MCF 10A (cell line): ENCODE results near the gene EFNA1. TPM values are rescaled to one million over a fixed set of nuclear protein-coding genes. Genes with fewer than 3 reads are reported as not detected.

Source experiments
- BruUV-seq: library from RNA; stranded (reverse); fragments of 400-500 nt; replicated peaks from 2 replicates; lab custom pipeline; 2021; lab: Mats Ljungman, UMichigan
- CTCF ChIA-PET: fragments of 300-600 bp; sonication (Branson Sonifier 250); formaldehyde crosslinking; extraction: SDS; loops from one replicate; lab custom pipeline; 2021; ENCODE audit warnings: antibody characterized with exemption, inconsistent platforms; lab: Yijun Ruan, JAX
- POLR2A ChIA-PET: fragments of 300-600, 350-650 bp; sonication (Branson Sonifier 250); formaldehyde crosslinking; extraction: SDS; loops from one replicate; lab custom pipeline; 2020; ENCODE audit warnings: antibody characterized with exemption, inconsistent platforms; lab: Yijun Ruan, JAX
- DNase-seq: peaks from one replicate; pipeline ENCODE4 v3.0.0-alpha.2; 2018; ENCODE audit not compliant: unreplicated experiment
- H3K27ac Mint-ChIP-seq: one replicate; pipeline ENCODE4 v1.8.0; 2022; ENCODE audit warnings: mild to moderate bottlenecking, low read depth, mixed read lengths; ENCODE audit not compliant: unreplicated experiment
- H3K27me3 Mint-ChIP-seq: one replicate; pipeline ENCODE4 v1.8.0; 2022; ENCODE audit warnings: mixed read lengths; ENCODE audit not compliant: insufficient read depth, unreplicated experiment
- H3K36me3 Mint-ChIP-seq: one replicate; pipeline ENCODE4 v1.8.0; 2022; ENCODE audit warnings: mild to moderate bottlenecking, moderate library complexity, mixed read lengths; ENCODE audit not compliant: insufficient read depth, unreplicated experiment
- H3K4me1 Mint-ChIP-seq: one replicate; pipeline ENCODE4 v1.8.0; 2022; ENCODE audit warnings: mixed read lengths; ENCODE audit not compliant: insufficient read depth, unreplicated experiment
- H3K4me3 Mint-ChIP-seq: one replicate; pipeline ENCODE4 v1.8.0; 2022; ENCODE audit warnings: mild to moderate bottlenecking, moderate library complexity, mixed read lengths; ENCODE audit not compliant: unreplicated experiment
- H3K9me3 Mint-ChIP-seq: one replicate; pipeline ENCODE4 v1.8.0; 2022; ENCODE audit warnings: mixed read lengths; ENCODE audit not compliant: unreplicated experiment
- intact Hi-C: fragments of 100-400 bp; cut with micrococcal nuclease; formaldehyde crosslinking; loops from 2 replicates; pipeline ENCODE4 v1.14.1; 2022
- total RNA-seq: library from RNA; stranded (reverse); gene quantifications from 2 replicates; pipeline ENCODE4 v1.2.3, GENCODE V29; 2022
- TF ChIP-seq, protein P1 (sequence below): fragments of 200-600 bp; IDR thresholded peaks from one replicate; pipeline ENCODE4 v1.8.0; 2022; ENCODE audit warnings: antibody characterized with exemption, mild to moderate bottlenecking; ENCODE audit not compliant: unreplicated experiment

The EFNA1 gene
- total RNA-seq, 1 experiment from 2014 or later, result 38.9 TPM

DNA sequence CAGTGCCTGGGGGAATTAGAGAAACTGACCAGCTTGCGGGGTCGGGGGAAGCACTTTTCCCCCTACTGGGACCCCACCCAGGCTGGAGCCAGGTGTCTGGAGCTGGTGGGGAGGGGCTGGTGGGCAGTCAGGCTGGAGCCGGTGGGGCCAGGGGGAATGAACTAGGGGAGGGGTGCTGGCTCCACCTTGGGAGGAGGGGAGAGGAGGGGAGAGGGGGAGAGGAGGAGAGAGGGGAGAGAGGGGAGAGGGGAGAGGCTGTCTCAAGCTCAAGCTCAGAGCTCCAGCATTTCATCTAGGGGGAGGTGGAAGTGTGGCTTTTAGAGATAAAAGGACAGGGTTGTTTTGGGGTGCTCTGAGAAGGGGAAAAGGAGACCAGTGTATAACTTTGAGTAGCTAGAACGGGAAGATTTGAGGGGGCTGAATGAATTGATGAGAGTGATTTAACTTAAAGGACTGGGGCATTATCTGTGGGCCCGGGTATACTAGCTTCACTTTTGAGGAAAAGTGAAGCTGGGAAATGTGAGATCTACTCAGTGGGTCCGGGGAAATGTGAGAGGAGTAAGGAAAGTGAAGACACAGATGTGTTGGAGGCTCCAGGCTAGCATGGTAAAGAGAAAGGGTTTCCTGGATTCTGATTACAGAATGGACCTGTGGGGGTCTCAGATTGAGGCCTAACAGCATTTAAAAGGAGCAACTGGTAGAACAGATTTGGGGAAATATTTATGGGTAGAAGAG lies 2.8 kb downstream of the EFNA1 start:
- BruUV-seq, result no TSS peak

DNA sequence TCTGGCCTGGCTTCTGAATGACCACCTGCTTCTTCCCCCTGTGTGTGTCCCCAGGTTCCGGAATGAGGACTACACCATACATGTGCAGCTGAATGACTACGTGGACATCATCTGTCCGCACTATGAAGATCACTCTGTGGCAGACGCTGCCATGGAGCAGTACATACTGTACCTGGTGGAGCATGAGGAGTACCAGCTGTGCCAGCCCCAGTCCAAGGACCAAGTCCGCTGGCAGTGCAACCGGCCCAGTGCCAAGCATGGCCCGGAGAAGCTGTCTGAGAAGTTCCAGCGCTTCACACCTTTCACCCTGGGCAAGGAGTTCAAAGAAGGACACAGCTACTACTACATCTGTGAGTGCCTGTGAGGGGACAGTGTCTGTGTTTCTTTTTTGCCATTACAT lies 3.6 kb downstream of the EFNA1 start:
- intact Hi-C loops, result no loop called here
- peak overlapping the region; percentile 100 for H3K4me3 Mint-ChIP-seq
- H3K4me1 Mint-ChIP-seq, result peaks cover 59% of the 10 kb centered on the region
- no peak for DNase-seq
- no peaks in the 10 kb centered on the region for H3K9me3 Mint-ChIP-seq
- CTCF ChIA-PET, result interaction anchor here (0.8 to 14.0 kb wide), 9 partner anchors 9 to 96 kb away, joined by 3 to 161 read pairs (median 9); partner anchors contain the start of gene KRTCAP2
- no TSS peak for BruUV-seq
- no peak overlapping the region for H3K27ac Mint-ChIP-seq
- H3K27me3 Mint-ChIP-seq, result no peaks in the 10 kb centered on the region
- peaks cover 81% of the 10 kb centered on the region for H3K36me3 Mint-ChIP-seq
- POLR2A ChIA-PET, result interaction anchor here (3.4 to 8.1 kb wide), 5 partner anchors 34 to 158 kb away, joined by 22 to 75 read pairs (median 66); partner anchors contain the start of genes ADAM15, CKS1B, KRTCAP2 and SHC1
- TF ChIP-seq, protein P1, sequence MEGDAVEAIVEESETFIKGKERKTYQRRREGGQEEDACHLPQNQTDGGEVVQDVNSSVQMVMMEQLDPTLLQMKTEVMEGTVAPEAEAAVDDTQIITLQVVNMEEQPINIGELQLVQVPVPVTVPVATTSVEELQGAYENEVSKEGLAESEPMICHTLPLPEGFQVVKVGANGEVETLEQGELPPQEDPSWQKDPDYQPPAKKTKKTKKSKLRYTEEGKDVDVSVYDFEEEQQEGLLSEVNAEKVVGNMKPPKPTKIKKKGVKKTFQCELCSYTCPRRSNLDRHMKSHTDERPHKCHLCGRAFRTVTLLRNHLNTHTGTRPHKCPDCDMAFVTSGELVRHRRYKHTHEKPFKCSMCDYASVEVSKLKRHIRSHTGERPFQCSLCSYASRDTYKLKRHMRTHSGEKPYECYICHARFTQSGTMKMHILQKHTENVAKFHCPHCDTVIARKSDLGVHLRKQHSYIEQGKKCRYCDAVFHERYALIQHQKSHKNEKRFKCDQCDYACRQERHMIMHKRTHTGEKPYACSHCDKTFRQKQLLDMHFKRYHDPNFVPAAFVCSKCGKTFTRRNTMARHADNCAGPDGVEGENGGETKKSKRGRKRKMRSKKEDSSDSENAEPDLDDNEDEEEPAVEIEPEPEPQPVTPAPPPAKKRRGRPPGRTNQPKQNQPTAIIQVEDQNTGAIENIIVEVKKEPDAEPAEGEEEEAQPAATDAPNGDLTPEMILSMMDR, result no peak

More for the DNA sequence above, 2.8 kb downstream of the EFNA1 start:
- peaks cover 67% of the 10 kb centered on the region for H3K4me1 Mint-ChIP-seq
- POLR2A ChIA-PET, result interaction anchor here (0.7 to 11.9 kb wide), 23 partner anchors 6 to 1163 kb away, joined by 3 to 238 read pairs (median 8); partner anchors contain the start of genes ADAM15, CKS1B, CREB3L4 and DPM3
- H3K9me3 Mint-ChIP-seq, result no peaks in the 10 kb centered on the region
- intact Hi-C loops, result no loop called here
- H3K27ac Mint-ChIP-seq, result peak overlapping the region; percentile 90
- no peaks in the 10 kb centered on the region for H3K27me3 Mint-ChIP-seq
- TF ChIP-seq, protein P1, result no peak
- H3K36me3 Mint-ChIP-seq, result peaks cover 81% of the 10 kb centered on the region
- CTCF ChIA-PET, result interaction anchor here (0.6 to 14.0 kb wide), 16 partner anchors 8 to 424 kb away, joined by 3 to 161 read pairs (median 7); partner anchors contain the start of gene KRTCAP2
- H3K4me3 Mint-ChIP-seq, result peak overlapping the region; percentile 100
- DNase-seq, result no peak

DNA sequence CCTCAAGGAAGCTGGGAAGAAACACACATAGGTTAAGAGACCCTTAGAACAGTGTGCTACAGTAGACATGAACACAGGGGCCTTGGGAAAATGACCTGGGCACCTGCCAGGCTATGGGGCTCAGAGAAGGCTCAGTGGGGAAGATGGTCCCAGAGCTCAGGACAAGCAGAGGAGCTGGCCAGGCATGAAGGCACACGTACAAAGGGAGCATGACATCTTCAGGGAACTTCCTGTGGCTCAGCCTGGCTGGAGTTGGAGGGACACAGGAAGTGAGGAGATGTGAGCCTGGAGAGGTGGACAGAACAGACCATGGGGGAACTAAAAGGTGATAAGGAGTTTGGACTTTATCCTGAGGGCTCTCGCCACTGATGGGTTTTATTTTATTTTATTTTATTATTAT lies 4.2 kb downstream of the EFNA1 start:
- intact Hi-C loops, result no loop called here
- no TSS peak for BruUV-seq
- Mint-ChIP-seq H3K9me3 (no peaks in the 10 kb centered on the region), H3K4me3 (peak overlapping the region; percentile 100), H3K4me1 (peaks cover 53% of the 10 kb centered on the region), H3K27me3 (no peaks in the 10 kb centered on the region), H3K36me3 (peaks cover 84% of the 10 kb centered on the region), H3K27ac (peak overlapping the region; percentile 72)
- ChIA-PET POLR2A (interaction anchor here (0.8 to 8.1 kb wide), 4 partner anchors 40 to 159 kb away, joined by 3 to 75 read pairs (median 39); partner anchors contain the start of genes CKS1B, KRTCAP2 and SHC1), CTCF (interaction anchor here (0.8 to 14.0 kb wide), 8 partner anchors 36 to 226 kb away, joined by 3 to 161 read pairs (median 19); partner anchors contain the start of gene KRTCAP2)
- DNase-seq, result no peak
- TF ChIP-seq, protein P1, result no peak

- Mint-ChIP-seq H3K27me3 (no peaks in the 10 kb centered on the region), H3K4me1 (peaks cover 58% of the 10 kb centered on the region), H3K36me3 (peaks cover 86% of the 10 kb centered on the region), H3K4me3 (peak overlapping the region; percentile 80), H3K27ac (peak overlapping the region; percentile 72), H3K9me3 (no peaks in the 10 kb centered on the region)
- TF ChIP-seq, protein P1, result no peak
- BruUV-seq, result no TSS peak
- DNase-seq, result no peak
- ChIA-PET CTCF (interaction anchor here (0.8 to 14.0 kb wide), 14 partner anchors 8 to 161 kb away, joined by 3 to 161 read pairs (median 6); partner anchors contain the start of gene KRTCAP2), POLR2A (interaction anchor here (0.6 to 8.1 kb wide), 19 partner anchors 9 to 713 kb away, joined by 3 to 238 read pairs (median 10); partner anchors contain the start of genes EFNA1, KRTCAP2, SHC1 and TRIM46)
- intact Hi-C loops, result no loop called here
Measured at GRCh38 chr1:155133799-155134281, 6.2 kb downstream of the EFNA1 start.
